ENCODE data around the gene TRIM37.
"Not testable (repeated sequence)": the region's sequence is repeated elsewhere in the genome, so short reads cannot be mapped to it uniquely, and the experiment has no call there.

The TRIM37 gene

GRCh38 chr17:59094861-59095530, 11.7 kb downstream of the TRIM37 start:
- no peak for DNase-seq (ENCODE audit: low read depth)
- no peak for TF ChIP-seq CTCF (IDR thresholded peaks at IDR 0.05; ENCODE audit: low read depth, low read length, missing control alignments)
- H3K4me3 ChIP-seq (ENCODE audit: low read depth, low read length), result no peak overlapping the region

GRCh38 chr17:59093702-59094231, 12.9 kb downstream of the TRIM37 start:
- no peak overlapping the region for H3K4me3 ChIP-seq (ENCODE audit: low read depth, low read length)
- TF ChIP-seq CTCF (IDR thresholded peaks at IDR 0.05; ENCODE audit: low read depth, low read length, missing control alignments), result no peak
- DNase-seq (ENCODE audit: low read depth), result no peak

DNA sequence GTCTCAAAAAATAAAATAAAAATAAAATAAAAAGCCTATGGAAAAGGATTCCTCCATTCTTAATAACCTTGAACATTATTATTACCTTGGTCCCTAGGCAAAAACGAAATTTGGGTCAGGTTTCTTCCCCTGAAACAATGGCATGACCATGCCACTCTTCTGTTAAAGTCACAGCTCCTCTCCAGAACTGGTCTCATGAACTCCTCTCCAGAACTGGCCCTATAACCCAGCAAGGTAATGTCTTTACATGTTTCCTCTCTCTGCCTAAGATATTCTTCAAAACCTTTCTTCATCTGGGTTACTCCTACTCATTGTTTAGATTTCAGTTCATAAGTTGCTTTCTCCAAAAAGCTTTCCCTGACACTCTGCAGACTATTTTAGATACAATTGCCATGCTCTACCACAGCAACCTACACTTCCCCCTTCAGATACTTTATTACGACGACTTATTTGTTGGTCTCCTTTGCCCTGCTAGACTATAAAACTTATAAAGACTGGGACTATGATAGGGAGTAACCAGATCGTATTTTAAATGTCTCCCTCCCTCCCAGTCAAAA, 13.5 kb downstream of the TRIM37 start:
- no peak for TF ChIP-seq CTCF (IDR thresholded peaks at IDR 0.05; ENCODE audit: low read depth, low read length, missing control alignments)
- no peak overlapping the region for H3K4me3 ChIP-seq (ENCODE audit: low read depth, low read length)

GRCh38 chr17:59090593-59090992, 16.1 kb downstream of the TRIM37 start:
- not testable (repeated sequence) for H3K4me3 ChIP-seq (ENCODE audit: low read depth, low read length); DNase-seq (ENCODE audit: low read depth)

More for the DNA sequence above, 13.5 kb downstream of the TRIM37 start:
- no peak for DNase-seq (ENCODE audit: low read depth)

GRCh38 chr17:59084154-59084553, 22.5 kb downstream of the TRIM37 start:
- TF ChIP-seq CTCF (IDR thresholded peaks at IDR 0.05; ENCODE audit: low read depth, low read length, missing control alignments), result no peak
- no peak for DNase-seq (ENCODE audit: low read depth)
- no peak overlapping the region for H3K4me3 ChIP-seq (ENCODE audit: low read depth, low read length)

DNA sequence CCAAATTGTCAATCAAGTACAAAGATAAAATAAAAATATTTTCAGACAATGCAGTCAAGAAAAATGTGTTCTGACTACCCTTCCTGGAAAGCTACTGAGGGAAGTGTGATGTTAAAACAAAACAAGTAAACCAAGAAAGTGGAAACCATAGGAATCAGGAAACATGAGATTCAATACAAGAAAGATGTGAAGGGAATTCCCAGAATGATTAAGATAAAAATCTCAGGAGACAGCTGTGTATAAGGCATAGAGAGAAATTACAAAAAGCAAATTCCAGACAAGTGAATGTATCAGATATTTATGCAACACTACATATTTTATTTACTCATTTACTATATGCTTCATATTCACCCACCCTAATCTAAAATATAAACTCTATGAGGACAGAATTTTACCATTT, 32.2 kb downstream of the TRIM37 start:
- no peak for TF ChIP-seq CTCF (IDR thresholded peaks at IDR 0.05; ENCODE audit: low read depth, low read length, missing control alignments)
- DNase-seq (ENCODE audit: low read depth), result no peak
- no peak overlapping the region for H3K4me3 ChIP-seq (ENCODE audit: low read depth, low read length)

DNA sequence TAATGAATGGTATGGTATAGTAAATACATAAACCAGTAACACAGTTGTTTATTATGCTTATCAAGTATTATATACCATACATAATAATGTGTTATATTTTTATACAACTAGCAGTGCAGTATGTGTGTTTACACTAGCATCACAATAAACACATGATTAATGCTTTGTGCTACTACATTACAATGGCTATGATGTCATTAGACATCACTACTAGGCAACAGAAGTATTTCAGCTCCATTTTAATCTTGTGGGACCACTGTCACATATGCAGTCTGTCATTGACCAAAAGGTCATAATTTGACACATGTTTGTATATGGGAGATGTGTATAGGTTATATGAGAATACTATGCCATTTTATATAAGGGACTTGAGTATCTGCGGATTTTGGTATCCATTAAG, 32.7 kb downstream of the TRIM37 start:
- no peak overlapping the region for H3K4me3 ChIP-seq (ENCODE audit: low read depth, low read length)
- DNase-seq (ENCODE audit: low read depth), result no peak
- no peak for TF ChIP-seq CTCF (IDR thresholded peaks at IDR 0.05; ENCODE audit: low read depth, low read length, missing control alignments)

All from GM12864 (cell line).